SH-SY5Y (cell line): Measurements from ENCODE around the gene POLN.

ENCODE experiments used
- GATA2 ChIP-seq: IDR thresholded peaks from 2 replicates; pipeline ENCODE4 v1.6.1; 2011; ENCODE audit warnings: mild to moderate bottlenecking, low read depth, low read length
- GATA3 ChIP-seq: IDR thresholded peaks from 2 replicates; pipeline ENCODE4 v1.6.1; 2011; ENCODE audit warnings: low read depth, mild to moderate bottlenecking, low read length, moderate library complexity

GRCh38 chr4:2125831-2126230, 116.1 kb downstream of the POLN start:
- TF ChIP-seq GATA3: no peak
- no peak for TF ChIP-seq GATA2
